HFF-Myc (cell line): ENCODE results near the gene LIPI.
"Not testable (repeated sequence)": the region's sequence is repeated elsewhere in the genome, so short reads cannot be mapped to it uniquely, and the experiment has no call there.

Experiments
- DNase-seq: peaks from one replicate; pipeline ENCODE4 v3.0.0-alpha.2; 2011; ENCODE audit warnings: low read depth; ENCODE audit errors: extremely low read depth
- H3K4me3 ChIP-seq: replicated peaks from 2 replicates; pipeline ENCODE4 v1.5.1; 2011; ENCODE audit warnings: low read depth, mild to moderate bottlenecking, control low read depth, low read length
- CTCF ChIP-seq: IDR thresholded peaks from 2 replicates; pipeline ENCODE4 v1.5.1; 2012; ENCODE audit warnings: mild to moderate bottlenecking, low read depth, low read length, control low read depth; ENCODE audit errors: missing control alignments

The LIPI gene

DNA sequence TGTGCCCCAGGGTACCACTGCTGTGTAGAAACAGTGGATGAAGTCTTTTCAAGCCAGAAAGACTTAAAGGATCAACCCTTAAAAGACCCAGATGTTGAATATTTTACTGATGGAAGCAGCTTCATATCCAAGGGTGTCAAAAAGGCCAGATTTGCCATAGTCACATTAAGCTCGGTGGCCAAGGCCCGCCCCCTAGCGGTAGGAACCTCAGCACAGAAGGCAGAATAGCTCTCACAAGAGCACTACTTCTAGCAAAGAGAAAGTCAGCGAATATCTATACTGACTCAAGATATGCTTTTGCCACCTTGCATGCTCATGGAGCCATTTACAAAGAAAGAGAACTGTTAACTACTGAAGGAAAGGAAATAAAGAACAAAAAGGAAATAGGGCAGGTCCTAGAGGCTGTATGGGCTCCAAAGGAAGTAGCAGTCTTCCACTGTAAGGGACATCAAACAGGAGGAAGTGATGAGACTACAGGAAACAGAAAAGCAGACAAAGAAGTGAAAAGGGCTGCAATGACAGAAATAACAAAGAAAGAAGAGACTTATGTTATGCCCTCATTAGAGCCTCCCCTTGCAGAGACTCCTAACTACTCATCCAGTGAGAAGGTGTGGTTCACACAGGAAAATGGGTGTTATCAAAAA lies 90.5 kb downstream of the LIPI start:
- peak; percentile 11 for DNase-seq
- TF ChIP-seq CTCF, result peak; percentile 75
- H3K4me3 ChIP-seq, result no peak overlapping the region

DNA sequence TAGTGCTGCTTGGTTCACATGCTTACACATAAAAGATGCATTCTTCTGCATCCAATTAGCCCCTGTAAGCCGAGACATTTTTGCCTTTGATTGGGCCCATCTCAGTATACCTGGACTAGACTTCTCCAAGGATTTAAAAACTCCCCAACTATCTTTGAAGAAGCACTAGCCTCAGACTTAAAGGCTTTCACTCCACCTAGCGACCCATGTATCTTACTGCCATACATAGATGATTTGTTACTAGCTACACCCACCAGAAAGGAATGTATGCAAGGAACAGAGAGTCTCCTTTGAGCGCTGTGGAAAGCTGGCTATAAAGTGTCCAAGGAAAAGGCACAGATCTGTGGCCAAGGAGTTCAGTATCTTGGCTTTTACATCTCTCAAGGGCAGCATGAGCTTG lies 91.7 kb downstream of the LIPI start:
- DNase-seq, result no peak
- H3K4me3 ChIP-seq, result no peak overlapping the region
- no peak for TF ChIP-seq CTCF

DNA sequence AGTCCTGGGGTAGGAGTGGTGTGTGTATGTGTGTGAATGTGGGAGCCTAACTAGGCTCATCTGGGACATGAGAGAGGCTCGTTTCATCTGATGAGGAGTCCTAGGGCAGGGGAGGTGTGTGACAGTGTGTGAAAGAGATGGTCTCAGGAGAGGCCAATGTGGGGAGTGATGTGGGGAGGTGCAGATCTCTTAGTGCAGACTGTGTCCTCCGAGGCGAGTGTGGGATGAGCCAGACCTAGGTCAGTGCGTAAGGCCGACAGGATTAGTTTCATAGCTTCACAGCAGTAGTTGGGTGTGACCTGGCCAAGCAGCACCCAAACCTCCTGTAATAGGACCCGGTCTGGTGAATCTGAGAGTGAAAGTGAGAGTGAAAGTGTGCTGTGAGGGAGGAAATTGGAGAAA lies 94.7 kb downstream of the LIPI start:
- no peak overlapping the region for H3K4me3 ChIP-seq
- no peak for DNase-seq
- TF ChIP-seq CTCF, result no peak

GRCh38 chr21:14115646-14116045 lies 95.1 kb downstream of the LIPI start:
- H3K4me3 ChIP-seq, result no peak overlapping the region
- no peak for TF ChIP-seq CTCF
- no peak for DNase-seq

- no peak overlapping the region for H3K4me3 ChIP-seq
- TF ChIP-seq CTCF, result no peak
- DNase-seq, result no peak
Observed at GRCh38 chr21:14114251-14114650, 96.5 kb downstream of the LIPI start.

- H3K4me3 ChIP-seq, DNase-seq: not testable (repeated sequence)
Observed at GRCh38 chr21:14104564-14104963, 106.2 kb downstream of the LIPI start.

GRCh38 chr21:14099570-14099969 lies 111.2 kb downstream of the LIPI start:
- H3K4me3 ChIP-seq, result no peak overlapping the region
- no peak for DNase-seq
- TF ChIP-seq CTCF, result no peak
